GM18517 (cell line): ENCODE data around the gene RNFT2.

Experiments
- ATAC-seq: cut with Tn5 transposase; IDR thresholded peaks from one replicate; pipeline ENCODE4 v1.9.1; 2021; ENCODE audit warnings: mild to moderate bottlenecking, moderate library complexity; ENCODE audit not compliant: unreplicated experiment

RNFT2 gene

DNA sequence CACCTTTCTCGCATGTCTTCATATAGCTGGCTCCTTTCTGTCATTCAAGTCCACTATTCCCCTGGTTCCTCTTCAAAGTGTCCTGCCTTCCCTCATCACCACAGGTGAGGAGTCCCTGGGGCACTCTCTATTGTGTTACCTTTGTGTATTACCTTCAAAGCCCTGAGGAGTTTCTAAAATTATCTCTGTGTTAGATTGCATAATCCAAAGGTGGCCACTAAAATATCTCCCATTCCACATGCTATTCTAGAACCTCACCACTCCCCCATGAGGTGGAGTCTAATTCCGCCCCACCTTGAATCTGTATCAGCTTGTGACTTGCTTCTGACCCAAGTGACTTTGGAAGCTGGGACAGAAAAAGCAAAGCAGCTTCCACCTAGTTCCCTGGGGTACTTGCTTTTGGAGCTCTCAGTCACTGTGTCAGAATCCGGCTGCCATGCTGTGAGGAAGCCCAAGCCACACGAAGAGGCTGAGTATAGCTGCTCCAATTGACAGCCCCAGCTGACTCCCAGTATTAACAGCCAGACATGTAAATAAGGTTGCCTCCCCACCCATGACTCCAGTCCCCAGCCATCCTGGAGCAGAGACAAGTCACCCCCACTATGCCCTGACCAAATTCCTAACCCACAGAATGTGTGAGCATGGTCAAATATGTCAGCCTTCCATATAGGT is 136.3 kb downstream of the RNFT2 start:
- no peak for ATAC-seq

DNA sequence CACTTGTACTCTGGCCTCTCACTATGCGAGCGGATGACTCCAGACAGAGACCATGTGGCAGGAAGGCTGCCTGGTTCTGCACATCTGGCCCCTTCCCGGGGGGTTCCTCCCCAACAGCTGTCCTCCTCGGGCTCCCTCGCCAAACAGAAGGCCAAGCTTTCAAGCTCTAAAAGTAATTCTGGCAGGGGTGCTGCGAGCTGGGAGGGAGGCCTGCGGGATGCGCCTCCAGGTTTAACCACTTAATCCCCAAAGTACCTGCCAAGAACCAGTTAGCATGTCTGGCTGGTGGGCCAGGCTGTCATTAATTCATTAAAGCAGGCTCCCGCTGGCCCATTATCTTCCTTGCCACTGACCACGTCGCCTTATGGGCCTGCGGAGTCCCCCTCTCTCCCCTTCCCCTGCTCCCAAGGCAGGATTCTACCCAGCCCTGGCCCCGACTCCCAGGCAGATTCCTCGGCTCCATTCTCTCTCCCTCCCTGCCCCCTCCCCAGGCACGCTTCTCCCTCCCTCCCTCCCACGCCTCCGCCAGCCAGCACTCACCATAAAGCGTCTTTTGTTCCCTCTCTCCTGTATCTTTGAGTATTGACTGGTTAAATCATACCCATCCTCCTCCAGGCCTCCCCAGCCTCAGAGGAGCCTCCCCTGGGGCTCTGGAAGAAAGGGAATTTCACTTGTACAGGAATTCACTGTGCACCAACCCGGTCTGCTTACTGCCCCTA is 138.2 kb downstream of the RNFT2 start:
- ATAC-seq, result no peak

DNA sequence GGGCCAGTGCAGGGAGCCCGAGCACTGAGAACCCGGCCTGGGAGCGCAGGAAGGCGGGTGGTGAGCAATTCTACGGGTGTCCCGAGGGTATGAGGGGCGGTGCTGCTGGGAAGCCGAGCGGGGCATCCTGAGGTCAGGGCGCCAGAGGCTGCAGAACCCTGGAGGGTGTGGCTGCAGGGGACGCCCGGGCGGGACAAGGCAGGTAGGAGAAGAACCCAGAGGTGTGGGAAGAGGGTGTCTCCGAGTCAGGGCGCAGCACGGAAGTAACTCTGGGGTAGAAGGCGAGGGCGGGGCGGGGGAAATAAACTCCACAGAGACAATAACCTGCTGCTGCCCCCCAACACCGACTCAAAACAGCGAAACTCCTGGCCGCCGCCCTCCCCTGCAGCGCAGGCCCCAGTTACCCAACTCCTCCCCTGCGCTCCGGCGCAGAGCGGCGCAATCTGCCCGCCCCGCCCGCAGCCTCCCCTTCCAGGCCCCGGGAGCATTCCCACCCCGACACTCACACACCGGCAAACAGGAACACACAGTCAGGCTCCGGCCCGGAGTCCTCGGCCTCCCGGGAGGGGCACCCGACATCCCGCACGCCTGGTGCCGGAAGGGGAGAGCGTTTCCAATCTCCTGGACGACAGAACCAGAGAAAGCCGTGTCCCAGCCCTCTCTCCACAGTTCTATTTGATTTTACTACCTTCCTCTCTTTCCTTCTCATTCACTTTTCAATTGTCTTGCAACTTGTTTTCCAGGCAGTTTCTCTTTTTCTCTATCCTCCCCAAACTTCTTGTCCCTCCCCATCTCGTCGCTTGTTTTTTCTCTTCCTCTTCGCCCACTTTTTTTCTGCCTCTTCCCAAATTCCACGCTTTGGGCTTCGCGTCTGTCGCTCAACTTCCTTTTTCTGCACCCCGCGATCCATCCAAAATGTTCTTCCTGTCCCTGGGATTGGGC is 140.7 kb downstream of the RNFT2 start:
- no peak for ATAC-seq

DNA sequence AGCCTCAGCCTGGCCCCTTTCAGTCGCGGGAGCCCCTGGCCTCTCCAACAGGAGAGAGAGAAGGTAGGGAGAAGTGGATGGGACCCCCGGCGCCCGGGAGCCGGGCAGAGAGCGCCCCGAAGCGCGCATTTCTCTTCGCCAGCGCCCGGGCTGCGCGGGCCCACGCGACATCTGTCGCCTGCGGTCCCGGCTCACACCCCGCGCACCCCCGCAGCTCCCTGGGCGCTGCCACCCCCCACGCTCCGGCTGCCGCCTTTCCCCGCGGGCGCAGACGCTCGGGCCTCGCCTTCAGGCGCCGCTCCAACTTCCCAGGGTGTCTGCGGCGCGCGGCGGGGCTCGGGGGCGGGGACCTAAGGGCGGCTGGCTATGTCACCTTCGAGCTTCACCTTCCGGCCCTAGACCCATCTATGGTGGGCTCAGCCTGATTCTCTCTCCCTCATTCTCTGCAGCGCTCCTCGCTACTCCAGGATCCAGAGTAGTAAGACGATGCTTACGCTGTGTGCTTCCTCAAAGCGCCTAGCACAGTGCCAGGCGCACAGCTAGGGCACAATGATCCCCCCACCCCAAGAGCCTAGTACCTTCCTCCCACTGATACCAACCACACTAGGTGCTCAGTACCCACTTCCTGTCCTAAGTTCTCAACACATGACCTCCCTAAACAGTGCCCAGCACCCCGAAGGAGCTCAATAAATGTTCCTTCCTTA is 141.5 kb downstream of the RNFT2 start:
- ATAC-seq, result no peak

DNA sequence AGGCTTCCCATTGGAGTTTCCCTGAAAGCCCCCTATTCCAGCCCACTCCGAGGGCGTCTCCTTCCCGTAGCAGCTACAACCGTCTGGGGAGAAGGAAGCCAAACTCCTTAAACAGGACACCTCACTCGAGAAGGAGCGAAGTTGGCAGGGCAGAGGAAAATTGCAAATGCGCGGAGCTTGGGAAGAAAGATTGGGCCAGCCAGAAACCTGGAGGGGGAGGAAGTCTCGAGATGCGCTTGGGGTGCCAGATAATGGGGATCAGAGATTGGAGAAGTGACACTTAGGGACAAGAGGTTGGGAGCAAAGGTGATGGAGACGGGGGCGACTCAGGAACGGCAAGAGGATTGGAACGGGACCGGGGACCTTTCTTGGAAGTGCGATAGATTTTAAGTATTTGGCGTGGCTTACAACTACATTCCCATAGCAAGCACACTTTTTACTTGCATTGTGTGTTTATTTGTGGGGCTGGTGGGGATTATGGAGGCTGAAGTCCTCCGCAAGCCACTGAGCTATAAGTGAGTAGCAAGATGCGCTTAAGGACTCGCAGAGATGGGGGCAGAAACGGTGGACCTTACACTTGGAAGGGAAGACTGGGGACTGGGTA is 142.2 kb downstream of the RNFT2 start:
- no peak for ATAC-seq

DNA sequence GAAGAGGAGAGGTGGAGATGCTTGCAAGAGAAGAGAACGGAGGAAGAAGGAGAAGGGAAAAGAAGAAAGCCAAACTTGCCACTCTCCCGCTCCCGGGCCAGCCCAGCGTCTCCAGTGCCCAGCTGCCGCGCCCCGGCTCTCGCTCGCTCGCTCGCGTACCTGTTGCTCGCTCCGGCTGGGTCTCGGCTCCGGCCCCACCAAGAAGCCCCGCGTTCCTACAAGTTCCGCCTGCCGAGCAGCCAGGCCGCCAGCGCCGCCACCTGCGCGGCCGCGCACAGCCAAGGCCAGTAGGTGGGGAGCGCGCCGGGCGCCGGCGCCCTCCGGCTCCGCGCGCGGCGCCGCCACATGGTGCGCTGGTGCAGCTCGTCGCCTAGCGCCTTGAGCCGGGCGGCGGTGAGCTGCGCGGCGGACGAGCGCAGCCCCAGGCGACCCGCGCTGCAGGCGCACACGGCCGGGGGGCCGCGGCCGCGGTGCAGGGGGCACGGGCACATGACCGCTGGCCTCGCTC is 142.8 kb downstream of the RNFT2 start:
- ATAC-seq, result no peak

DNA sequence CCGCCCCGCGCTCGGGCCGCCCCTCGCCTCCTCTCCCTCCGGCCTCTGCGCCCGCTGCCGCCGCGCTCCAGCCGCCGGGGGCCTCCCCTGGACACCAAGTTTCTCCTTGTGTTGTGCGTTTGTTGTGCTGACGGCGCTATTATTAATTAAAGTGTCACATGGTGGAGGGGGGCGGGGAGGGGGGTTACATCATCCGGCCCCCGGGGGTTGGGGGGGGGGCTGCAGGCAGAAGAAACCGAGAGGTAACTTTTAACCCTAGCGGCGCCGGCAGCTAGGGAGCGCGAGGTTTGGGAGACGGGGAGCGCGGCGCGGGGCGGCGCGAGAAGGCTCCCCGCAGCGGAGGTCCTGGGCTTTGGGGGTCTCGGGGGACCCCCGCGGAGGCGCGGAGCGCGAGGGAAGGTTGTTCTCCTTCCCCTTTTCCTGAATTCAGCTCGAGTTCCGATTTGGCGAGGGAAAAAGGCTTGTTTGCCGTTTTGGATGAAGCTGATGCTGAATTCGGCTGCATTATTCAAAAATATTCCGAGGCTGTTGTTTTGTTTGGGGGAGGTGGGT is 143.3 kb downstream of the RNFT2 start, which contains the start of gene HRK:
HRK (minus strand) TSS at position 117 of the 552 bp plus-strand sequence. CDS start 134 bp downstream, outside the sequence.
- ATAC-seq, result no peak

DNA sequence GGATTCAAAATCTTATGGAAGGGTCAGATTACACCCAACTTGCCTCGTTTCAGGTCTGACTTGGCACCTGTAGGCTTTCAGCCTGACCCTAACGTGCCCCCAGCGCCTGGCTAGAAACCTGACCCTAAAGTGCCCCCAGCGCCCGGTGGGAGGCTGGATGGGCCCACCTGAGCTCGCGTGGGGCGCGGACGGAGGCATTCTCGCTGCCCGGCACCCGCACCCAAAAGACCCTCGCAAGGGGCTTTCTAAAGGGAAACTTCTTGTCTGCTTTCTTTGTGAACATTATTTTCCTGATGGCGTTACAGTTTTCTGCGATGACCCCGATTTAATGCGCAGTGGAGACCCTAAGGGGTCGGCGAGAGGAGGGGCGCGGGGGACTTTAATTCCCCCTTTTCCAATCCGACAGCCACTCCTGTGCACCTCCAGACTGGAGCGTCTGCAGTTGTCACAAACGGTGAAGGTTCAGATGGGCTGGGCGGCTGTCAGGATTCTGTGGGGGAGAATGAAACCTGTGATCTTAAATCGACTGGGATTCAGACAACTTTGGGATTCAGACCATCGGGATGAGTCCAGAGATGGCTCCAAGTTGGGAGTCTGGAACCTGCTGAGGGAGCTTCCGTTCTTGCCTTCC is 143.9 kb downstream of the RNFT2 start:
- no peak for ATAC-seq

DNA sequence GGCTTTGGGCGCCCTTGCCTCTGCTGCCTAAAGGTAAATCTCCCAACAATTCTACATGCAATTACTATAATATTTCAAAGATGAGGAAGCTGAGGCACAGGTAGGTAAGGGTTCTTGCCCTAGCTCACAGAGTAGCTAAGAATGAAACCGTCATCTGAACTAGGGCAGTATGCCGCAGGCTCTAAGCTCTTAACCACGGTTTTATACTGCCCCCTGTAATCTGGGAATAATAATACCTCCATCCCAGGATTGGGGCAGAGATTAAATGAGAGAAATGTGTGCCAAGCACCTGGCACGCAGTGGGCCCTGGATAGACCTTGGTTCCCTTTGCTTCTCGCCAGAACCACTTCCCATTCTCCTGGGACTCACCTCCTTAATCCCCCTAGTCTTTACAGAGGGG is 144.6 kb downstream of the RNFT2 start:
- ATAC-seq, result no peak

DNA sequence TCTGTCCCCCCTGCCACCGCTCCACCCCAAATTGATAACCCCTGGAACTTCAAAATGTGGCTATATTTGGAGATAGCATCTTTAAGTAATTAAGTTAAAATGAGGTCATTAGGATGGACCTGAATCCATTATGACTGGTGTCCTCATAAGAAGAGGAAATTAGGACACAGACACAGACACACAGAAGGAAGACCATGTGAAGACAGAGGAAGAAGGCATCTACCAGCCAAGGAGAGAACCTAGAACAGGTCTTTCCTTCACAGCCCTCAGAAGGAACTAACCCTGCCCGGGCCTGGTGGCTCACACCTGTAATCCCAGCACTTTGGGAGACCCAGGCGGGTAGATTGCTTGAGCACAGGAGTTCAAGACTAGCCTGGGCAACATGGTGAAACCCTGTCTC is 146.8 kb downstream of the RNFT2 start:
- no peak for ATAC-seq

DNA sequence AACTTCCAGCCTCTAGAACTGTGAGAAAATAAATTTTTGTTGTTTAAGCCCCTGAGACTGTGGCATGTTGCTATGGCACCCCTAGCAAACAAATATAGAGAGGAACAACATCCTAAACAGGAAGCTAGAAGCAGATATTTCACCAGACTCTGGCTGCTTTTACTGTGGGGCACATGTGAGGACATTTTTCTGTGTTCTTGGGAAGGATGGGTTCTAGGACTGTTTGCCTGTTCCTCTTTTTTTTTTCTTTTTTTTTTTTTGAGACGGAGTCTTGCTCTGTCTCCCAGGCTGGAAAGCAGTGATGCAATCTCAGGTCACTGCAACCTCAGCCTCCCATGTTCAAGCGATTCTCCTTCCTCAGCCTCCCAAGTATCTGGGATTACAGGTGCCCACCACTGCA is 147.4 kb downstream of the RNFT2 start:
- no peak for ATAC-seq

DNA sequence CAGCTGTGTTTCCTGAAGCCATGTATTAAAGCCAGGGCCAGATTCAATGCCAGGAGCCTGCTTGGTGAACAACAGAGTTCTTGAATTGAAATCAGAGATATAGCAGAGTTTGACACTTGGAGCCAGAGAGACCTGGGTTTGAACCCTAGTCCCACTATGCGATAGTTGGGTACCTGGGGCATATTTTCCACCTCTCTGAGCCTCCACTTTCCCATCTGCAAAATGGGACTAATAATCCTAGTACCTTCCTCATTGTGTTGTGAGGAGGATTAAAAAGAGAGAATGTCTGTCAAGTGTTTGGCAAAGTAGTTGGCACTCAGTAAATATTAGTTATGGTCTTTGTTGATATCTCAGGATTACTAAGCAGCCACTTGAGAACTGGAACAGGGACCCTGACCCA is 149.1 kb downstream of the RNFT2 start:
- no peak for ATAC-seq

DNA sequence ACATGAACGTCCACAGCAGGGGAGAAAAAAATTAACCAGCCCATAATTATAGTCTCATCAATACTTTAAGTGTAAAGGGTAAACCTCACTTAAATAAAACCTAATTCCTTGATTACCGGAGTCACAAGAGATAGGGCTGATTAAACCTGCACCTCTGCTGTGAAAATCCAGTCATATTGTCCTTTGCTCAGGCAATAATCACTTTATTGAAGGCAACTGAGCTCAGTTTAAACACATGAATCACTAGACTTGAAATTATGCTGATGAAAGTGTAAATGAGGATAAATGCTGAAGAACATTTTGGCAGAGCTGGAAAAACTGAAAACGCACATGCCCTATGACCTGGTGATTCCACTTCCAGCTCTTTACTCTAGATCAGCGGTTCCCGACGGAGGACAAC is 149.8 kb downstream of the RNFT2 start:
- no peak for ATAC-seq

DNA sequence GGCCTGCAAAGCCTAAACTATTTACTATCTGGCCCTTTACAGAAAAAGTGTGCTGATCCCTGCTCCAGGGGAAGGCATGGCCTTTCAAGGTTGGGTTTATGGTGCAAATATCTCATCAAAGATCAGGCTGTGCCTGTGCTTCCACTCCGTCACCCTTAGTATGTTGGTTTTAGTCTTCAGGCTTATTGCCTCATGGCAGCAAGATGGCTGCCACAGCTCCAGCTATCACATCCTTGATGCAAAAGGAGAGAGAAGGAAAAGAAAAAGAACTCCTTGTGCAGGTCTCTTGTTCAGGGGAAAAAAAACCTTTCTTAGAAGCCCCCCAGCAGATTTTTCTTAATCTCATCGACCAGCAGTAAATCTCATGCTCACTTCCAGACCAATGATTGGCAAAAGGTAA is 152.2 kb downstream of the RNFT2 start:
- ATAC-seq, result no peak

DNA sequence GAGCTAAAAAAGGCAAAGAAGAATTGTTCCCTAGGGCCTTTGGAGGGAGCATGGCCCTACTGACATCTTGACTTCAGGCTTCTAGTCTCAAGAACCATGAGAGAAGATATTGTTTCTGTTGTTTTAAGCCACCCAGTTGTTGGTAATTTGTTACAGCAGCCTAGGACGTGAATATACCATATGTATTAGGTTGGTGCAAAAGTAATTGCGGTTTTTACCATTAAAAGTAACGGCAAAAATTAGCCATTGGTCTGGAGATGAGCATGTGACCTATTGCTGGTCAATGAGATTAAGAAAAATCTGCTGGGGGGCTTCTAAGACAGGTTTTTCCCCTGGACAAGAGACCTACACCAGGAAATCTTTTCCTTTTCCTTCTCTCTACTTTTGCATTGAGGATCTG is 152.9 kb downstream of the RNFT2 start:
- no peak for ATAC-seq

DNA sequence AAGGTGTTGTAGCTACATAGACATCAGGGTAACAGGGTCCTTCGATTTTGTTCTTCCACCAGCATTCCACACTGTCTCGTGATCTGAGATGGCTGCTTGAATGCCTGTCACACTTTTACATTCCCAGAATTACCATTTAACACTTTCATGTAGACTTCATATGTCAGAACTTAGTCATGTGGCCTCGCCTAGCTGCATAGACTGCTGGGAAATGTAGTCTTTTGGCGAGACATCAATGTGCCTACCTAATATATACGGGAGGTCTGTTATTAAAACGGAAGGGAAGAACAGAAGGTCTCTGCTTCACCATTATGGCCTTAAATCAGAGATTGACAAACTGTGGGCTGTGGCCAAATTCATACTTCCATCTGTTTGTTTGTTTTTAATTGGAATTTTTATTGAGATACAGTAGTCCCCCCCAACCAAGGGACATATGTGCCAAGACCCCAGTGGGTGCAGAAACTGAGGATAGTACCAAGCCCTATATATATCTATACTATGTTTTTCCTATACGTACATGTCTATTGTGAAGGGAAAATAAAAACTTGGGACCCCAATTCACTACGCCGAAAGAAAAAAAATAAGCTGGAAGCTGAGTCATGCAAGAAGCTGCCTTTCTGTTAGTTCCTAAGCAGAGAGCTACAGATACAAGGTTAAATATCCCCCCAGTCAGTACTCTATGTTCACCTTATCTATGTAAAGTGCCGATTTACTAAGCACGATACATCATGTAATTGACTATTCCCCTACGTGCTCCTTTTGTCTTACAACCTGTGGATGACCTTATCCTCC is 154.4 kb downstream of the RNFT2 start:
- no peak for ATAC-seq

DNA sequence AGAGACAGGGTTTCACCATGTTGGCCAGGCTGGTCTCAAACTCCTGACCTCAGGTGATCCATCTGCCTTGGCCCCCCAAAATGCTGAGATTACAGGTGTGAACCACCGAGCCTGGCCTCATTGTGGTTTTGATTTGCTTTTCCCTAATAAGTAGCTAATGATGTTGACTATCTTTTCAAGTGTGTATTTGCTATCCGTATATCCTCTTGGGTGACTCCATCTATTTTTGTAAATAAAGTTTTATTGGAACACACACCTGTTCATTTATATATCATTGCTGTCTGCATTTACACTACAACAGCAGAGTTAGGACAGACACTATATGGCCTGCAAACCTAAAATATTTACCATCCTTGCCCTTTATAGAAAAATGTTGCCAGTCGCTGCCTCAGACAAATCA is 156.8 kb downstream of the RNFT2 start:
- ATAC-seq, result no peak

DNA sequence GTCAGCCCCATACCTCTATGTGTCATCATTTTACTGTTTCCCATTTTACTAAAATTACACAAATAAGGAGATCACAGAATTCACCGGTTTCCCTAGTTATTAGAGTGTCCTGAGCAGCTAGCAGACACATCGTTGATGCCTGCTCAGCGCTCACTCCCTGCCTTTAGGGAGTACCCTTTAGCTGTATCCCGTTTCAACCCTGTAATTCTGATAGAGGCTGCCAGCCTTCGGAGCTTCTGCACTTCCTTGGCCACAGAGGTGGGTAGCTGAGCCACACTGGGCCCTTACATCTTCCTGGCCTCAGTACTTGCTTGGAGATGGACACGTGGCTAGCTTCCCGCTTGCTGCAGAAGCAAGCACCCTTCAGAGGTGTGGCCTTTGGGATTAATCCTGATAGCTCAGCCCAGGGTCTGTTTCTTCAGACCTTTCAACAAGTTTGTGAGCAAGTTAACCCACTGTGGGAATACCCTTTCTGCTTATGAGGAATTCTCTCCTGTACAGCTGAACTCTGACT is 158.4 kb downstream of the RNFT2 start:
- ATAC-seq, result no peak

DNA sequence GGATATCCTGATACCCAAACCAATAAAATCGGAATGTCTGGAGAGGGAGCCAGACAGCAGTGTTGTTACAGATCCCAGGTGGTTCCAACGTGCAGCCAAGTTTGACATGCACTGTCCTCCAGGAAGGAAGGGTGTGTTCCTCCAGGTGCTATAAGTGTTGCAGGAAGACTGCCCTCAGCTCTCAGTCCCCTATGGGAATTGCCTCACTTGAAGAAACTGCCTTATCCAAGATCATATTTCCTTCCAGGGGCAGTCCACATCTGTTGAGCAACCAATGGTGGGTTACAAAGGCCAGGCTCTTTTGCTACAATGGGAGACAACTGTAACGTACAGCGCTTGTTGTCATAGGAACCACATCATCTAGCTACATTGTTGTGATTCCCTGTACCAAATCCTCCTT is 159.4 kb downstream of the RNFT2 start:
- ATAC-seq, result no peak
